Activated T-cell treated with anti-CD3 and anti-CD28 coated beads, Interleukin-2, amount 50 U/mL, for 4 hours (primary cell): ENCODE measurements around the gene CLSTN3. TPM values are rescaled to one million over a fixed set of nuclear protein-coding genes. Genes with fewer than 3 reads are reported as not detected.

ENCODE experiments used
- ATAC-seq, 2 donors: fragments of 200-7000 bp; cut with Tn5 transposase; one replicate each; pipeline ENCODE4 v1.10.0; 2021
- DNase-seq: peaks from one replicate; pipeline ENCODE4 v3.0.0-alpha.2; 2020
- H3K27me3 Mint-ChIP-seq: one replicate; pipeline ENCODE4 v1.8.0; 2021; ENCODE audit warnings: low read depth, mixed read lengths
- H3K36me3 Mint-ChIP-seq: one replicate; pipeline ENCODE4 v1.8.0; 2022; ENCODE audit warnings: mixed read lengths; ENCODE audit not compliant: insufficient read depth
- H3K4me1 Mint-ChIP-seq: one replicate; pipeline ENCODE4 v1.8.0; 2021; ENCODE audit warnings: low read depth, mixed read lengths
- H3K4me3 Mint-ChIP-seq: one replicate; pipeline ENCODE4 v1.8.0; 2021; ENCODE audit warnings: mild to moderate bottlenecking, moderate library complexity, mixed read lengths
- H3K9me3 Mint-ChIP-seq: one replicate; pipeline ENCODE4 v1.8.0; 2021; ENCODE audit warnings: mixed read lengths
- total RNA-seq, 3 donors: library from RNA; stranded (reverse); gene quantifications; one replicate each; pipeline ENCODE4 v1.2.1, GENCODE V29; 2021

CLSTN3 gene
- total RNA-seq, 3 donors from 2014 or later: 9.2 to 12.2 (median 9.9) TPM

- DNase-seq: no peak
- H3K36me3 Mint-ChIP-seq: peaks cover 29% of the 10 kb centered on the region
- no peak for ATAC-seq
- no peaks in the 10 kb centered on the region for H3K9me3 Mint-ChIP-seq
- no peaks in the 10 kb centered on the region for H3K27me3 Mint-ChIP-seq
- H3K4me1 Mint-ChIP-seq: peaks cover 47% of the 10 kb centered on the region
- H3K4me3 Mint-ChIP-seq: peak overlapping the region; percentile 89
These were observed 60.3 kb downstream of the CLSTN3 start for GRCh38 chr12:7190268-7191055.

DNA sequence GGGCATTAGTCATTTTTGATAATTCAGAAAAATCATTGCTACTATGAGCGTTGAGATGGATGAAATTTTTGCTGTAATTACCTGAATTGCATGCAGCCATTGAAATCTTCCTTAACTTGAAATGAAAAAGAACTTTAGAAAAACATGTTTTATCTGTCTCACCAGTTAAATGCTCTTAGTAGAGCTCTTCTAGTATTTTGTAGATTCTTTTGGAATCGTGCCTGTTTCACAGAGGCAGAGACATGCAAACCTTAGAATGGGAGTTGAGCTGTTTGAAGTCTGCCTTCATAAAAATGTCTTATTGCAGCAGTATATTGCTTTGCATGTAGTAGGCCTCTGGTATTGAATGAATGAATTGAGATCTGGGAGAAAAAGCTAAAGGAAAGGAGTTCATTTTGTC lies 63.5 kb downstream of the CLSTN3 start:
- Mint-ChIP-seq H3K9me3 (no peaks in the 10 kb centered on the region), H3K27me3 (no peaks in the 10 kb centered on the region), H3K4me3 (no peak overlapping the region), H3K36me3 (peaks cover 36% of the 10 kb centered on the region), H3K4me1 (peaks cover 42% of the 10 kb centered on the region)
- DNase-seq (no peak), ATAC-seq (no peak)

GRCh38 chr12:7197841-7198240 lies 67.7 kb downstream of the CLSTN3 start:
- no peak for ATAC-seq
- H3K4me3 Mint-ChIP-seq: no peak overlapping the region
- no peak for DNase-seq
- H3K27me3 Mint-ChIP-seq: no peaks in the 10 kb centered on the region
- peaks cover 44% of the 10 kb centered on the region for H3K36me3 Mint-ChIP-seq
- peaks cover 19% of the 10 kb centered on the region for H3K4me1 Mint-ChIP-seq
- H3K9me3 Mint-ChIP-seq: no peaks in the 10 kb centered on the region

DNA sequence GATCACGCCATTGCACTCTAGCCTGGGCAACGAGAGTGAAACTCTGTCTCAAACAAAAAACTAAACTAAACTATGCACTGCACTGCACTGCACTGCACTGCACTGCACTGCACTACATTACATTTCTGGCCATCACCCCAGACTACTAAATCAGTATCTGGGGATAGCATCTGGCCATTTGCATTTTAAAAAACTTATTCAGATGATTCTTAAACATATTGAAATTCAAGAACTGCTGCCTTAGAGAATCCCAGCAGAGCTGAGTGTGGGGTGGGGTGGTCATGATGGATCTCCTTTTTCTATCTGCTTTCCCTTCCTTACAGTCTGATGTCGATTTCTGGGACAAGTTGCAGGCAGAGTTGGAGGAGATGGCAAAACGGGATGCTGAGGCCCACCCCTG lies 72.9 kb downstream of the CLSTN3 start:
- no peaks in the 10 kb centered on the region for H3K27me3 Mint-ChIP-seq
- DNase-seq: no peak
- H3K4me1 Mint-ChIP-seq: no peaks in the 10 kb centered on the region
- no peak for ATAC-seq
- peaks cover 63% of the 10 kb centered on the region for H3K36me3 Mint-ChIP-seq
- H3K4me3 Mint-ChIP-seq: no peak overlapping the region
- no peaks in the 10 kb centered on the region for H3K9me3 Mint-ChIP-seq

DNA sequence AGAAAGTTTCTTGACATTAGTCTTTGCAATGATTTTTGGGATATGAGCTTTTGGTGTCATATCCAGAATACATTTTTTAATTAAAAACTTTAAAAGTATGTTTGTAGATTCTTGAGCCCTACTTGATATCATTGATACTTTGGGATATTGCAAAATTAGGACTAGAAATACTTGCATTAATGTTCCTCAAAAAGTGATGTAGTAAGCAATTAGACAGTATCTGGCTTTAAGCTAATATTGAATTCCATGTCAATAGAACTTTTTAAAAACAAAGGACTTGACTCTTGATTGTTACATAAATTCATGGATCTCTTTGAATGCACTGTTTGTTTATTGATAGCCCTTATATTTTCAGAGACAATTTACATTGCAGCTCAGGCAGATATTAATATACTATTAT lies 74.9 kb downstream of the CLSTN3 start:
- peaks cover 81% of the 10 kb centered on the region for H3K36me3 Mint-ChIP-seq
- DNase-seq (no peak), ATAC-seq (no peak)
- H3K4me1 Mint-ChIP-seq: no peaks in the 10 kb centered on the region
- H3K9me3 Mint-ChIP-seq: no peaks in the 10 kb centered on the region
- H3K4me3 Mint-ChIP-seq: no peak overlapping the region
- H3K27me3 Mint-ChIP-seq: no peaks in the 10 kb centered on the region

GRCh38 chr12:7206691-7207090 lies 76.5 kb downstream of the CLSTN3 start:
- ATAC-seq: no peak
- H3K4me3 Mint-ChIP-seq: no peak overlapping the region

GRCh38 chr12:7207866-7208625 lies 77.9 kb downstream of the CLSTN3 start:
- H3K4me3 Mint-ChIP-seq: no peak overlapping the region
- no peaks in the 10 kb centered on the region for H3K4me1 Mint-ChIP-seq
- DNase-seq (no peak), ATAC-seq (no peak)
- H3K27me3 Mint-ChIP-seq: no peaks in the 10 kb centered on the region
- H3K9me3 Mint-ChIP-seq: peaks cover 4% of the 10 kb centered on the region
- peaks cover 81% of the 10 kb centered on the region for H3K36me3 Mint-ChIP-seq

More at GRCh38 chr12:7206691-7207090, 76.5 kb downstream of the CLSTN3 start:
- no peaks in the 10 kb centered on the region for H3K27me3 Mint-ChIP-seq
- peaks cover 88% of the 10 kb centered on the region for H3K36me3 Mint-ChIP-seq
- no peaks in the 10 kb centered on the region for H3K4me1 Mint-ChIP-seq
- H3K9me3 Mint-ChIP-seq: no peaks in the 10 kb centered on the region
- DNase-seq: no peak

Other genes with a start within 250 kb of the CLSTN3 start
- gene LRRC23, start 225.5 kb upstream of the CLSTN3 start, total RNA-seq: 1 to 10 TPM; 2.1 to 3.0 (median 3.0) TPM
- 10 to 100 TPM; 83.5 to 97.4 (median 85.2) TPM for gene ENO2, start 215.8 kb upstream of the CLSTN3 start, total RNA-seq
- gene ATN1, start 202.4 kb upstream of the CLSTN3 start, total RNA-seq: 10 to 100 TPM; 65.8 to 73.9 (median 70.7) TPM
- not detected for gene RNU7-1, start 186.6 kb upstream of the CLSTN3 start, total RNA-seq
- gene C12orf57, start 186.3 kb upstream of the CLSTN3 start, total RNA-seq: 100 to 1,000 TPM; 180 to 190 (median 184) TPM
- 100 to 1,000 TPM; 309 to 404 (median 401) TPM for gene PTPN6, start 179.0 kb upstream of the CLSTN3 start, total RNA-seq
- 100 to 1,000 TPM; 619 to 718 (median 635) TPM for gene PHB2, start 159.7 kb upstream of the CLSTN3 start, total RNA-seq
- gene EMG1, start 159.5 kb upstream of the CLSTN3 start, total RNA-seq: 100 to 1,000 TPM; 215 to 254 (median 223) TPM
- gene LPCAT3, start 111.9 kb upstream of the CLSTN3 start, total RNA-seq: 10 to 100 TPM; 24.4 to 27.6 (median 25.0) TPM
- 1 to 10 TPM; 1.6 to 1.7 (median 1.6) TPM for gene C1S, start 69.7 kb upstream of the CLSTN3 start, total RNA-seq
- 1 to 10 TPM in 2 of 3 donors, under 1 TPM in 1; 0.98 to 2.3 (median 1.7) TPM for gene C1R, start 37.9 kb upstream of the CLSTN3 start, total RNA-seq
- 1 to 10 TPM; 3.7 to 7.0 (median 6.0) TPM for gene C1RL, start 21.2 kb upstream of the CLSTN3 start, total RNA-seq
- gene RBP5, start 1.5 kb upstream of the CLSTN3 start, total RNA-seq: not detected
- 10 to 100 TPM; 45.9 to 68.0 (median 65.7) TPM for gene PEX5, start 59.3 kb downstream of the CLSTN3 start, total RNA-seq
- gene ACSM4, start 173.7 kb downstream of the CLSTN3 start, total RNA-seq: not detected